ENCODE measurements around the gene ASCL1.

- no peak for TF ChIP-seq CTCF (conservative IDR thresholded peaks at IDR 0.05)
- no peak for TF ChIP-seq EZH2 (IDR thresholded peaks at IDR 0.05; ENCODE audit: low read depth)
Observed at GRCh38 chr12:102995372-102995771, 37.9 kb downstream of the ASCL1 start.

Measured in PC-9 (cell line).